Left renal cortex interstitium (tissue), 4 donors: ENCODE data around the gene RAB3C. TPM values are rescaled to one million over a fixed set of nuclear protein-coding genes. Genes with fewer than 3 reads are reported as not detected.

Experiments used
- DNase-seq, 4 donors: peaks; one replicate each; pipeline ENCODE4 v3.0.0-alpha.2; 2013; ENCODE audit warnings: low read depth in 4 of 4, low spot score in 2 of 4, missing footprints in 1 of 4
- polyA plus RNA-seq, 4 donors: library from polyadenylated mRNA; unstranded; fragments of 120-200 nt; gene quantifications; one replicate each; pipeline ENCODE4 v1.2.1, GENCODE V29; 2013; ENCODE audit not compliant: insufficient read length in 4 of 4

Gene RAB3C
- polyA plus RNA-seq, 4 donors: 1.8 to 3.3 (median 2.5) TPM

DNA sequence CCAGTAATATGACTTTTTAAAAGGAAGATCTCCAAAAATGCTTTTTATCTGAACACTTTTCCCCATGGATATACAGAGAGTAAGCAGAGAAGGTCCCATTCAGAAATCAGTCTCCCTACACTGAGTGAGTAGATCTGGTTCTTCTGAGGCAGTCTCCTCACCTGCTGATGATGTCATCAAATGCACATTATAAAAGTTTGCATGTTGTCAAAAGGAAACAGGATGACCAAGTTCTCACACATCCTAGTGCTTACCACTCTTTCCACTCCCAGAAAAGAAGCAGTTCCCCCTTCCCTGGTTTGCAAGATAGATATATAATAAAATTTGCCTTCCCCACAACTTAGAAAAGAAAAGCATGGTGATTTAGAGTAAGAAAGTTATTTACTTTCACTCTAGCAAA is 180.5 kb downstream of the RAB3C start:
- DNase-seq: no peak

DNA sequence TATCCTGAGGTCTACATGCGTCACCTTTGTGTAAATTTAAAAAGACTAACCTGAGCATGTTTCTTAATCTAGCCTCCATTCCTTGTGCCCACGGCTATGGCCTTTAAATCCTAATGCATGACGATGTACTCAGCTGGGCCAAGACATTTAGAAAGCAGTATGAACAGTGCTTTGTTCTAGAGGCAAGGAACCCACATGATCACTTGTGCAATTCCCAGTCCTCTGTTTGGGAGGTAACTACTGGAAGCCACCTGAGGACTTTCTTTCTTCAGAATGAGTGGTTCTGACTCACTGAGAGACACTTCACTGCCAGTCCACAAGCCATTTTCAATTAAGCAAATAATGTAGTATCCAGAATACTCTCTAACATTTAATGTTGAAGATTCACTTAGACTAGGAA is 181.3 kb downstream of the RAB3C start:
- DNase-seq: no peak

DNA sequence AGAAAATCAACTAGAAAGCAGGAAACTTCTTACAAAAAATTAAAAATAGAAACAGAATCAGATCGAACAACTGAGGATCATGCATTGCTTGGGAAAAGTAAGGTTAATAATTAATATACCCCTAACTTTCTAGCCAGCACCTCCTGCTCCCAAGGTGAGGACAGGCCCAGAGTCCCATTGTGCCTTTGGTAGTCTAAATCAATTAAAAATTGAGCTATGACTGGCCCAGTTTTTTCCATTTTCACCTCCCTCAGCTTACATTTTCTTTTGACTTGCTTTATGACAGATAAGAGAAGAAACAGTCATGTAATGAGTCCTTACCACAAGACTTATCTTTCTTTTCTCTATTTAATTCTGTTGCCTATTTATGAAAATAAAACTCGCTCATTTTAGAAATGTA is 182.2 kb downstream of the RAB3C start:
- no peak for DNase-seq

DNA sequence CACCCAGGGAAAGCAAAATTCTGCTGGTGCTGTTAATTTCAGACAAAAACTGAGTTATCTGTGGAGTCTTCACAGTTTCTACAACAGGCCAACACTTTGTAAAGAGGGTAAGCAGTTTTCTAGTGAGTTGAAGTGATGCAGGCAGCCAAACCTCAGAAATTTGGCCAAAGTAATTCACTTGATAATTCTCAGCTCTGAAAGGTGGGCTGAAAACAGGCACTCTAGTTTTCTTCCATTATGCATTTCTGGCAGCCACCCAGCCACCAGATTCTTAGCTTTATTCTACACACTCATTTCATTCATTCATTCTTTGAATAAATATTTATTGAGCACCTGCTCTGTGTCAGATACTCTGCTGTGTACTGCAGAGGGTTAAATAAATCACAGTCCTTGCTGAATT is 184.2 kb downstream of the RAB3C start:
- no peak for DNase-seq

DNA sequence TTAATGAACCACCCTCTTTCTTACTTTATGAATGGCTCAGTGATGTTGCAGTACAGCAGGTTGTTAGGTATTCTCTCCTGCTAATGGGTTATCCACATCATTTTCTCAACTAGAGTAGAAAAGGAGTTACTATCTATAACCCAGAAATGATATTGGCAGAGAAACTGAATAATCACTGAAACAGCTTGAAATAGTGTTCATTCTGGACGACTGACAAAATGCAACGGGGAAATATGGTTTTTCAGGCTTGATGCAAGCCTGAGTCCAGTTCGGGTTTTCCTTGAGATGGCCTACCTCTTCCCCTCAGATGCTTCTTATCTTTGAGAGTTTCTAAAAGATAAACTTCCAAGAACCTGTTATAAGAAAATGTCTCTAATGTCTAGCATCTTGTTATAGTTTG is 187.3 kb downstream of the RAB3C start:
- no peak for DNase-seq

DNA sequence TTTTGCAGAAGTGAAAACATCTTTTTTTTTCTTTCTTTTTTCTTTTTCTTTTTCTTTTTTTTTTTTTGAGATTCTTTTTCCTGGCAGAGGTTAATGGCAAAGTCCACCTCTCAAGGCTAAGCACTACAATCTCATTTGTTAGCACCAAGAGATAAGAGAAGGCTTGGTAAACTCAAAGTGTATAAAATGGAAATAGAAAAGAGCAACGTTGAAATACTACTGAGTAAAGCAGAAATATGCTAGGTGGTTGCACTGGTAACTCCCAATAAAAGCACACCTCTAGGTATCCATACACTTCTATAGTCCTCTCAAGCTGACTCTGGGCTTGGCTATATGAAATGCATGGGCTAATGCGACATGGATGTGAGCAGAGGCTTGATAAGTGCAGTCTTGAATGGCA is 188.9 kb downstream of the RAB3C start:
- DNase-seq: no peak

DNA sequence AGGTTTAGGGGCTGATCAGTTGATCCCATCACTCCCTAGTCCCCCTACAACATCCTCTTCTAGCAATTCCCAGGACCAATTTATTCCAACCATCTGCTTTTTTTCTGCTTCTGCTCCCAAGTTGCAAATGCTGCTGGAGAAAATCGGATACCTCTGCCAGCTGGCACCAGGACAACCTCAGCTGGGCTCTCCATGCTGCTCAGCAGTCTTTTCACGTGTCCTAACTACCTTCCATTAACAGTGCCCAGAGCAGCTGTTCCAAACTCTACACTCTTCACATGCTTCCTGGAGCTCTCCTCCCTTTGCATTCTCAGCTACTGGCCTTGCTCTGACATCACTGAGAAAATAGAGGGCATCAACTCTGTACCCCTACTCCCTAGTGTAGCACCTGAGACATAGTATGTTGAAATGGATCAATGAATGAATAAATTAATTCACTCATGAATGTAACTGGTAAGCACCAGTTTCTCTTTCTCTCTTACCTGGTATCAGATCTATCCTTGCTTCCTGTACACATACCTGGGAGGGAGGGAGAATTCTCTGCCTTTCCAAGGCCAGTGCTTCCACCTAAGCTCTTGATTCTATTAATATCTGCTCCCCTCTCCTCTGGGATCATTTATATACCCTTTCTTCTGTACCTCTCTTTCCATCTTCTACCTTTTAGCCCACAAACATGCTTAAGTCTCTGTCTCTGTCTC is 191.0 kb downstream of the RAB3C start:
- no peak for DNase-seq

DNA sequence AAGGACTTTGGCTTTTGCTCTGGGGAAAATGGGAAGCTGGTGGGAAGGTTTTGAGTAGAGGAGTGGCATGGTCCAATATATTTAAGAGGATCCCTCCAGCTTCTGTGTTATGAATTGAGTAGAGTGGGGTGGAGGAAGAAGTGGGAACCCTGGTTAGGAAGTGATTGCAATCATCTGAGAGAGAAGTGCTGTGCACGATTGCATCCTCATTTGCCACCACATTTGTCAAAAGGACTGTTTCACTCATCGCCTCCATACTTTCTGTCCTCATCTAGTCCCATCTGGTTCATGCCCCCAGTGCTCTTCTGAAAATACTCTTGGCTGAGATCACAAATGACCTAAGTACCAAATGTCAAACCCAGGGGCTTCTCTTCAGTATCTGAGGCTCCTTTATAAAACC is 192.1 kb downstream of the RAB3C start:
- no peak for DNase-seq

DNA sequence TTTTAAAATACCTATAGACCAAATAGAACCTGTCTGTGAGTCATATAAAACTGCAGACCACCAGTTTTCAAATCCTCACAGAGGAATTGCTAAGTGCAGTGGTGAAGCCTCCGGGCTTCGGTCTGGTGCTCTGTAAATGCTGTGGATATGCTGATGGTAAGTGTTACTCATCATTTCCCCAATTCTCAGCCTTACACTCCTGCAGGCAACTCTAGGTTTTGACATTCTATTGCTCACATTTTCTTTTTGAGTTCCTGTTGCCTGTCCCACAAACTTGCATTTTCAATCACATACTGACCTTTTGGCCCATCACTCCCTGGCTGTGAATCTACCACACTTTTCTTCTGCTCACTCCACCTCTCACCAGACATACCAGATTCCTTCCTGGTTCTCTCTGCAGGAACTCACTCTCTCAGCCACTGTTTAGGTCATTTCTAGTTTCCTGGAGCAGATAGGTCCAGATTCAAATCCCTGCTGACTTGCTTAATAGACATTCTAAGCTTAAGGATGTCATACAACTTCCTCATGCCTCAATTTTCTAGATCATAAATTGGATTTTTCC is 192.9 kb downstream of the RAB3C start:
- no peak for DNase-seq

DNA sequence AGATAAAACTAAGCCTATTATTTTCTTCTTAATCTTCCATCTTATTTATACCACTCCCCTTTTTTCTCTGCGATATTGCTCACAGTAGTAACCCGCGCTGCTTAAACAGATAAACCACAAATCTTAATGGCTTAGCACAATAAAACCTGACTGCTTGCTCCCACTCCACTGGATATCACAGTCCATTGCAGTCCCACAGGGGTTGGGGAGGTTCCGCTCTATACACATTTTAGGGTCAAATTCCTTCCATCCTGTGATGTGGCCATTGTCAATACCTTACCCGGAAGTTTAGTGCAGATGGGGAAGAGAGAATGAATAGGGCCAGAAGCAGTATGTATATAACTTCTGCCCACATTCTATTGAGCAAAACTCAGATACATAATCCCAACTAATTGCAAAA is 193.7 kb downstream of the RAB3C start:
- DNase-seq: no peak

DNA sequence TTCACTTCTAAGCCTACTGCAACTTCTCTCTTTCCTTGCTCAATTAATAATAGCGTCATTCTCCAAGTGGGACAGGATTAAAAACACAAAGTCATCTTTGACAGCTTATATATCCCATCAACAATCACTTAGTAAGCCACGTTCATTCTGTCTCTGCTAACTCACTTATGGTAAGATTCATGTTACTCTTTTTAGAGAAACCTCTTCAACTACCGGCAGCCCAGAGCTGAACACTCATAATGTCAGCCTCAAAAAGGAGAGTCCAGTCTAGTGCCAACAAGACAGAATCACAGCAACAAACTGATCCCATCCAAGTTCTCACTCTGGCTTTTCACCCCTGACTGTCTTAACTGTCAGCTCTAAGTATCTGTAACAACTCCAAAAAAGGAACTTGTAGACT is 196.0 kb downstream of the RAB3C start:
- no peak for DNase-seq

DNA sequence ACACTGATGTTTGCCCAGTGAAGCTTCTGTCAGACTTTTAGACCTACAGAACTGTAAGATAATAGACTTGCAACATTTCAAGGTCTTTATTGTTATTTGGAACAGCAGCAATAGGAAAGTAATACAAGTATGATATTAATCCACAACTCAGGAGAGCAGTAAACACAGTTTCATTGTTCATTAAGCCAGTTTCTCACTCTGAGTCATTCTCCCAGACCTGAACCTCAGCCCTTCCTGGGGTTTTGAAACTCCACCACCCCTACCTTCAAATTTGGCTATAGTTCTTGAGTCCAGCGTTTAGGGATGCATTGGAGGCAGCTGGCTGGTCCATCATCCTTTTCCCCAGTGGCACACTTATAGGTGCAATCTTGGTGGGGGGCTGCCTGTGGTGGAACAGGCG is 203.2 kb downstream of the RAB3C start:
- DNase-seq: no peak

DNA sequence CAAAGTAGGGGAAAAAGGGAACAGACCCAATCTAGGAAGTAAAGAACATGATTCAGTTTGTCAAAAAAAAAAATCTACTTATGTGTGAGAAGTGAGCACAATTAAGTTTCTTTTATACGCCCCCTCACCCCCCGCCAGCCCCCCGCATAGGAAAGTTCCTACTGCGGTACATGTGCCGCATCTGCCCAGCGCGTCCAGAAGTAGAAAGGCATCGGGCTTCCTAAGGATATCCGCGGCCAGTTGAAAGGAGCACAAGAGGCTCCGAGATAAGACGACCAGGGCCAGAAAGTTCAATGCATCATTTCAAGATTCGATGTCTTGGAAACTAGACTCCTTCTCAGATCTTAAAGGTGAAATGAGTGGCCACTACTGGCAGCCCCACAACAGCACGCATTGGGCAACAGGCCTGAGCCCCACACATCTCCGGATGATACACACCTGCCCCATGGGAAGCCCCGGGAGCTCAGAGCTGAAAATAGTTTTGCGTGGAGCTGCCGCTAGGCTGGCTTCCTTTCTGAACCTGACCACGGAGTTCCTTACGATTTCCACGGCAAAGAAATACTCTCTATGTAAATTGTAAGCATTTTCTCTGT is 203.9 kb downstream of the RAB3C start:
- DNase-seq: no peak

DNA sequence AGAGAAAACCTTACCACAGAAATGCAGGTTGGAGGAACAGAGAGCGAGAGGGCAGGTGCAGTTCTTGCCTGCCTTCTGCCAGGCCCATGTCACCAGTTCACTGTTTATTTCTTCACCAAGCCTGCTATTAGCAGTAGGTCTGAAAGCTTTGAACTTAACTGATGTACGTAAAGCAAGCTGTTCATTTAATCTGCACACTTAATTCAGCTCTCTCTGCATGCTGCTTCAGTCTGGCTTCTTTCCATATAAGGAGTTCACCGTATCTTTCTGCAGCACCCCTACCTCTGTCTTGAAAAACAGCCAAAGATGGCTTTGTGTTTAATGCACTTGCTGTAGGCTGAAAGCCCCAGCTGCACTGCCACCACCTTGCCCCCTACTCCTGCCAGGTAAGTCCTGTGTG is 205.1 kb downstream of the RAB3C start:
- DNase-seq: no peak

DNA sequence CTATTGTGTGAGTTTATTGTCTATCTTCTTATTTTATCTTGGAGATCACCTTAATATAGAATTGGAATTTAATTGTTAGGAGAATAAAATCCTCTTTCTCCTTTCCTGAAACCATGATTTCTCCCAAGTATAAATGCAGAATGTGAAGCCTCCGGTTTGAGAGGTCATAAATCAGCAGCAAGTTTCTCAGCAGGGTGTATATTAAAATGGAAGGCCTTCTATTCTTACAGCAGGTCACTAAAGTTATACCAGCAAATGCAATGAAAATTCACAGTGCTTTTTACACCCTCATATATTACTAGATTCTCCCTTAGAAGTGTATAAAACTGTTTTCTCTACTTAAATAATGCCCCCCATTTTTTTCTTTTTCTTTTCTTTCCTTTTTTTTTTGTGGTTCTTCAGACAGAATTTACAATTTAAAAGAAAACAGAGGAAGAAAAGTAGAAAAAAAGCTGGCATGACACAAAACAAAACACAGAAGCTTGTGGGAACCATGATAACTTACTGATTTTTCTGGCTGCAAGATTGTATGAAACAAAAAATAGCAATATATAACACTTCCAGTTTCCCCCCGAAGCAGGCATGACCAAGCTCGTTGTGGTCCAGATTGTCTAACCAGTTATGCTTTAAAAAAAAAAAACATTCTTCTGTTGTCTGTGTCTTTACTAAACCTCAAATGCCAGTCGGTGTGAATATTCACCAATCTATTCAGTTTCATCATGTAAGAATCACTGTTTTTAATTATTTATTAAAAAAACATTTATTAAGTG is 211.2 kb downstream of the RAB3C start:
- DNase-seq: no peak

DNA sequence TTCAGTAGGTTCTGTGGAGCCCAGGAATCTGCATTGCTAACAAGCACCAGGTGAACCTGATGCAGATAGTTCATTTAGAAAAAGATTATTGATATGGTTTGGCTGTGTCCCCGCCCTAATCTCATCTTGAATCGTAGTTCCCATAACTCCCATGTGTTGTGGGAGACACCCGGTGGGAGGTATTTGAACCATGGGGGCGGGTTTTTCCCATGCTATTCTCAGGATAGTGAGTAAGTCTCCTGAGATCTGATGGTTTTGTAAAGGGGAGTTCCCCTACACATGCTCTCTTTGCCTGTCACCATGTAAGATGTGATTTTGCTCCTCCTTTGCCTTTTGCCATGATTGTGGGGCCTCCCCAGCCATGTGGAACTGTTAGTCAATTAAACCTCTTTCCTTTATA is 212.0 kb downstream of the RAB3C start:
- DNase-seq: no peak

DNA sequence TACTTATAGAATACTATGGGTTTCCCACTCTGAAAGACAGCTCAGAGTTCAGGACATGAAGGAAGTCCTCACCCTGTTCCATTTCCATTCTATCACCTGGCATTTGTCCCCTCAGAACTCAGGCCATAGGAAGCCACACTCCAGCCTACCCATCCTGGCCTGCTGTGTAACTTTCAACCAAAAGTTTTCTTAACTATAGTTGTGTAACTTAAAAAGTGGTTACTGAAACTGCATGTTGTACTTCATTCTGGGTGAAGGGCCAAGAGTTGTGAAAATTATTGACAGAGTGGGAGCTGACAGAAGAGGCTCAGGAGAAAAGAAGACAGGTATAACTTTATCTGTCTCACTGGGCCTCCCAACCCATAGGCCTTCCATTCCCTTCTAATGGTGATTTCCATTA is 212.5 kb downstream of the RAB3C start:
- DNase-seq: no peak

DNA sequence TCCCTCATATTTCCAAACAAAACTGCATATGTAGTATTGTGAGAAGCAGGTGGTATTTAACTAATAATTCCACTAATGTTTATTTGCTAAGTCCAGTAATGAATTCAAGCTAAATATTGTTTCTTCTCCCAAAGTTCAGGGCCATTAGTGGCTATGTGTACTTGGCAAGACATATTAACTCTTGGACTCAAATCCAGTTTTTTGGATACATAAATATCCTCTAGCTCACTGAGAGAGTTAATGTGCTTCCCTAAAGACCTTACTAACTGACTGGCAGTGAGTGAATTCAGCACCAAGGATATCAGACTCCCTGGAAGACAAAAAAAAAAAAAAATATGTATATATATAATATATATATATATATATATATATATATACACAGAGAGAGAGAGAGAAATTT is 214.1 kb downstream of the RAB3C start:
- no peak for DNase-seq

DNA sequence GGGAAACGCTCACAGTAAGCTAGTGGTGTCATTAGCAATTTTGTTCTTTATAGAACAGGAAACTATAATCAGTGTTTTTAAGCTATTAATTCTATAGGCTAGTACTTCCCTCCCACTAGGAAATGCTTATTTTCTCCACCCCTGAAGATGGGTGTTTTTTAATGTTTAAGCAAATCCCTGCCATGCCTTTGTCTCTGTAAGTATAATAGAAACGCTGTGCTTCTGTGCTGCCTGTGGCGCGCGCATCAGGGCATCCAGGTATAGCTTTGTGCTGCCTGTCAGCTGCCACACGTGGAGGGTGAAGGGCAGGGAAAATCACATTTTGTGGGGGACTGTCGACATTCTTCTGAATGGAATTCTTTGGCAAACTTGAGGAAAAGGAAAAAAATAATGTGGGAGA is 217.5 kb downstream of the RAB3C start:
- no peak for DNase-seq

DNA sequence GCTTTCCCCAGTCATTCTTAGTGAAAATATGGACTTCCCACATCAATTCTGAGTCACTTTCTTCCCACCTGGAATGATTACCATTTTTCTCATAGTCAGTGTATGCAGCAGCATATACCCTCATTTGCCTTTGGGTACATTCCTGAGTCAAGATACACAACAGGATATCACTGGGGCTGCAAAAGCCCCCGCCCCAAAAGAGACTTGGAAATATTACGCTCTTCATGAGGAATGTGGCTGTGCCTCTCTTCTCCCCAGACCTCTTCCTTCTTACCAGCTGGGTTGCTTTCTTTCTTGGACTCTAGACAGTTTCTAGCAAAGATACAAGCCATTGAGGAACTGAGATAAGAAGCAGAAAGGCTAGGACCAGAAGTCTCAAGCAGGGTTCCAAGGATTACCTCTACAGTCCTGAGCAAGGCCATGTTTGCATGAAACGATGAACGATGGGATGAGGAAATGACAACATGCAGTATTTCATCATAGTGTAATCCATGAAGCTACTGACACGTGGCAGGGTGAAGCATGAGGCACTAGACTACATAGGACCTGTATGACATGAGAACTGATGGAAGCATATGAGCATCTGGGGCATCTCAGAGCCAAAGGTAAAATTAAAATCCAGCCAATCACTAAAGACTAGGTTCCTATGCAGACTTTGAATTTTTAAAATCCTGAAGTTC is 218.1 kb downstream of the RAB3C start:
- DNase-seq: no peak

DNA sequence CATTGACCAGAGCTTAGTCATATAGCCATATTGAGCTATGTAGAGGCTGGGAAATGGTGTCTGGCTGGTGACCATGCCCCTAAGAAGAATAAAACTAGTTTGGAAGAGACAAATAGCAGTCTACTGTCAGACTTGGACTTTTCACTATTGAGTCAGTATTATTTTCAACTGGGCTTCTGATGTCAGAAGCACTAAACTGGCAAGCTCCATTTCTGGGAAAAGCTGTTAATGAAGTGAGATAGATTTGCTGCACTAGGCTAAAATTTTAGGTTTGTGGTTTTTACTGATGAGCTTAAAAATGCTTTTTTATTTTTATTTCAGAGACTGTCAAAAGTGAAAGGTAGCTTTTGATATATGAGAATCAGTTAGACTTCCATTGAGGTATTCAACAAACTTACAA is 220.2 kb downstream of the RAB3C start:
- DNase-seq: no peak
